ENCODE results near the gene CFAP119. TPM values are rescaled to one million over a fixed set of nuclear protein-coding genes. Genes with fewer than 3 reads are reported as not detected.
"Not testable (repeated sequence)": the region's sequence is repeated elsewhere in the genome, so short reads cannot be mapped to it uniquely, and the experiment has no call there.

Gene CFAP119
- 2.2 and 2.7 TPM in 2 replicates for total RNA-seq (2014; rRNA removed; shearing (Covaris generic))
- 4.4 and 5.2 TPM in 2 replicates for polyA plus RNA-seq (2016; fragmentation: Nextera tagmentation; extraction: Ambion mirVana)
- long read RNA-seq, result 0 reads

GRCh38 chr16:30761928-30762902, at the start of gene CFAP119, which contains the start of gene RNF40:
Gene CFAP119 (minus strand): TSS chr16:30762062. CDS start chr16:30761748, 314 bp downstream.
Gene RNF40 (plus strand): TSS chr16:30762322. CDS start chr16:30762546, 224 bp downstream.
- Histone ChIP-seq H4K20me1 (replicated peaks; ENCODE audit: insufficient read depth) (peaks cover 24% of the 10 kb centered on the region), H3K4me1 (ENCODE audit: insufficient read depth) (peaks cover 6% of the 10 kb centered on the region; the same call in 1 of the 2 replicates), H3K27me3 (ENCODE audit: insufficient read depth) (no peaks in the 10 kb centered on the region), H2AFZ (peak within 1 kb of the TSS; percentile 67), H3K4me2 (peak within 1 kb of the TSS; percentile 93), H3K9me2 (ENCODE audit: insufficient read depth) (no peaks in the 10 kb centered on the region), H3K27ac (ENCODE audit: low read depth) (no peak within 1 kb of the TSS), H3K79me2 (replicated peaks; ENCODE audit: insufficient read depth) (peaks cover 24% of the 10 kb centered on the region), H3K4me3 (peak within 1 kb of the TSS; percentile 79), H3F3A (replicated peaks; ENCODE audit: low read depth) (0 out of 2 replicates have a peak, but pooled peaks cover 7% of the 10 kb centered on the region), H3K36me3 (ENCODE audit: insufficient read depth) (peaks cover 31% of the 10 kb centered on the region)
- peaks cover 27% of the 10 kb centered on the region for H3K27me3 Mint-ChIP-seq (ENCODE audit: insufficient read depth, low read depth, poor library complexity)
- no peaks in the 10 kb centered on the region; the same call in 2 of the 3 replicates for H3K9me3 Mint-ChIP-seq
- peaks cover 50% of the 10 kb centered on the region for H3K36me3 Mint-ChIP-seq (ENCODE audit: low read depth)
- peak within 1 kb of the TSS; percentile 90 for H3K27ac Mint-ChIP-seq
- ATAC-seq (peak; percentile 96), DNase-seq (ENCODE audit: low spot score) (peak; percentile 98)
- TF ChIP-seq CREB1 (CRISPR knock-in tag; IDR thresholded peaks at IDR 0.05; ENCODE audit: low read depth) (peak; percentile 93), ETS1 (IDR thresholded peaks at IDR 0.05) (peak; percentile 39; the same call in 1 of the 2 replicates), REST (IDR thresholded peaks at IDR 0.05; ENCODE audit: unreplicated experiment) (no peak), POLR2AphosphoS5 (IDR thresholded peaks at IDR 0.05; ENCODE audit: low read depth) (peak; percentile 71)
- peaks cover 16% of the 10 kb centered on the region for H3K4me1 Mint-ChIP-seq
- H3K4me3 Mint-ChIP-seq, result peak within 1 kb of the TSS; percentile 95

GRCh38 chr16:30809675-30810074, 47.8 kb upstream of the CFAP119 start:
- not testable (repeated sequence) for H3K4me2 ChIP-seq; H3K27ac Mint-ChIP-seq; H3K36me3 ChIP-seq (ENCODE audit: insufficient read depth); H3K4me3 ChIP-seq; H3K9me2 ChIP-seq (ENCODE audit: insufficient read depth); DNase-seq (ENCODE audit: low spot score); H3K27ac ChIP-seq (ENCODE audit: low read depth); H4K20me1 ChIP-seq (replicated peaks; ENCODE audit: insufficient read depth); H3K4me3 Mint-ChIP-seq; H2AFZ ChIP-seq; H3K9me3 Mint-ChIP-seq; H3K4me1 ChIP-seq (ENCODE audit: insufficient read depth); ATAC-seq; H3K36me3 Mint-ChIP-seq (ENCODE audit: low read depth); H3K79me2 ChIP-seq (replicated peaks; ENCODE audit: insufficient read depth)
- H3F3A ChIP-seq (replicated peaks; ENCODE audit: low read depth), result peaks cover 12% of the 10 kb centered on the region
- H3K27me3 Mint-ChIP-seq (ENCODE audit: insufficient read depth, low read depth, poor library complexity), result peaks cover 32% of the 10 kb centered on the region
- H3K4me1 Mint-ChIP-seq, result peaks cover 11% of the 10 kb centered on the region
- H3K27me3 ChIP-seq (ENCODE audit: insufficient read depth), result peaks cover 59% of the 10 kb centered on the region

GRCh38 chr16:30808890-30809426, 47.1 kb upstream of the CFAP119 start:
- peaks cover 61% of the 10 kb centered on the region for H3K27me3 ChIP-seq (ENCODE audit: insufficient read depth)
- H3K27ac Mint-ChIP-seq; H3K9me3 Mint-ChIP-seq; H2AFZ ChIP-seq; H3K79me2 ChIP-seq (replicated peaks; ENCODE audit: insufficient read depth); H3K4me3 Mint-ChIP-seq; H3K4me1 ChIP-seq (ENCODE audit: insufficient read depth); H3K36me3 Mint-ChIP-seq (ENCODE audit: low read depth); H3K4me3 ChIP-seq; H3K27ac ChIP-seq (ENCODE audit: low read depth); H4K20me1 ChIP-seq (replicated peaks; ENCODE audit: insufficient read depth); ATAC-seq; DNase-seq (ENCODE audit: low spot score); H3K4me2 ChIP-seq; H3K36me3 ChIP-seq (ENCODE audit: insufficient read depth); H3K9me2 ChIP-seq (ENCODE audit: insufficient read depth): not testable (repeated sequence)
- peaks cover 11% of the 10 kb centered on the region for H3K4me1 Mint-ChIP-seq
- peaks cover 32% of the 10 kb centered on the region for H3K27me3 Mint-ChIP-seq (ENCODE audit: insufficient read depth, low read depth, poor library complexity)
- H3F3A ChIP-seq (replicated peaks; ENCODE audit: low read depth), result peaks cover 12% of the 10 kb centered on the region

All from GM23338 (cell line).